Measurements from ENCODE around the gene IGF2BP3.

Gene IGF2BP3

GRCh38 chr7:23380556-23380955, 89.7 kb downstream of the IGF2BP3 start:
- no peak for DNase-seq

- no peak for DNase-seq
These were observed 91.3 kb downstream of the IGF2BP3 start for GRCh38 chr7:23378996-23379395.

- DNase-seq: no peak
These were observed 93.2 kb downstream of the IGF2BP3 start for GRCh38 chr7:23377134-23377533.

- DNase-seq: no peak
These were observed 96.9 kb downstream of the IGF2BP3 start for GRCh38 chr7:23373151-23374004.

GRCh38 chr7:23372611-23373010, 97.7 kb downstream of the IGF2BP3 start:
- no peak for DNase-seq

GRCh38 chr7:23371654-23372053, 98.6 kb downstream of the IGF2BP3 start:
- DNase-seq: no peak

- DNase-seq: no peak
These were observed 100.4 kb downstream of the IGF2BP3 start for GRCh38 chr7:23369695-23370404.

GRCh38 chr7:23369100-23369499, 101.2 kb downstream of the IGF2BP3 start:
- no peak for DNase-seq

GRCh38 chr7:23358152-23358674, 112.1 kb downstream of the IGF2BP3 start:
- no peak for DNase-seq

- no peak for DNase-seq
These were observed 112.8 kb downstream of the IGF2BP3 start for GRCh38 chr7:23357190-23358093.

GRCh38 chr7:23356726-23357125, 113.6 kb downstream of the IGF2BP3 start:
- no peak for DNase-seq

GRCh38 chr7:23356168-23356567, 114.1 kb downstream of the IGF2BP3 start:
- no peak for DNase-seq

- no peak for DNase-seq
These were observed 117.1 kb downstream of the IGF2BP3 start for GRCh38 chr7:23353172-23353571.

GRCh38 chr7:23350466-23350865, 119.8 kb downstream of the IGF2BP3 start:
- DNase-seq: no peak

GRCh38 chr7:23349484-23350157, 120.7 kb downstream of the IGF2BP3 start:
- DNase-seq: no peak

GRCh38 chr7:23347682-23348180, 122.6 kb downstream of the IGF2BP3 start:
- no peak for DNase-seq

- no peak for DNase-seq
These were observed 123.1 kb downstream of the IGF2BP3 start for GRCh38 chr7:23347033-23347681.

- no peak for DNase-seq
These were observed 124.0 kb downstream of the IGF2BP3 start for GRCh38 chr7:23346316-23346715.

- no peak for DNase-seq
These were observed 124.7 kb downstream of the IGF2BP3 start for GRCh38 chr7:23345601-23346000.

GRCh38 chr7:23343806-23344475, 126.3 kb downstream of the IGF2BP3 start:
- DNase-seq: no peak
